ENCODE data around the gene APOA5.

Gene APOA5

GRCh38 chr11:116831790-116832349 lies 40.2 kb upstream of the APOA5 start:
- no peak for DNase-seq (ENCODE audit: low read depth)
- TF ChIP-seq CTCF (IDR thresholded peaks at IDR 0.05; ENCODE audit: insufficient read depth, low read depth, low read length, missing control alignments) = no peak
- no peak overlapping the region for H3K4me3 ChIP-seq (ENCODE audit: low read depth, low read length)

- DNase-seq (ENCODE audit: low read depth) = no peak
- no peak for TF ChIP-seq CTCF (IDR thresholded peaks at IDR 0.05; ENCODE audit: insufficient read depth, low read depth, low read length, missing control alignments)
- no peak overlapping the region for H3K4me3 ChIP-seq (ENCODE audit: low read depth, low read length)
These were observed 38.7 kb upstream of the APOA5 start for GRCh38 chr11:116830184-116830912.

GRCh38 chr11:116829525-116830183 lies 38.0 kb upstream of the APOA5 start, which contains the start of gene APOC3:
TSS of gene APOC3 (plus strand) at chr11:116829907. CDS start at chr11:116830583, 676 bp downstream.
- H3K4me3 ChIP-seq (ENCODE audit: low read depth, low read length) = no peak within 1 kb of the TSS
- DNase-seq (ENCODE audit: low read depth) = no peak
- TF ChIP-seq CTCF (IDR thresholded peaks at IDR 0.05; ENCODE audit: insufficient read depth, low read depth, low read length, missing control alignments) = no peak

DNA sequence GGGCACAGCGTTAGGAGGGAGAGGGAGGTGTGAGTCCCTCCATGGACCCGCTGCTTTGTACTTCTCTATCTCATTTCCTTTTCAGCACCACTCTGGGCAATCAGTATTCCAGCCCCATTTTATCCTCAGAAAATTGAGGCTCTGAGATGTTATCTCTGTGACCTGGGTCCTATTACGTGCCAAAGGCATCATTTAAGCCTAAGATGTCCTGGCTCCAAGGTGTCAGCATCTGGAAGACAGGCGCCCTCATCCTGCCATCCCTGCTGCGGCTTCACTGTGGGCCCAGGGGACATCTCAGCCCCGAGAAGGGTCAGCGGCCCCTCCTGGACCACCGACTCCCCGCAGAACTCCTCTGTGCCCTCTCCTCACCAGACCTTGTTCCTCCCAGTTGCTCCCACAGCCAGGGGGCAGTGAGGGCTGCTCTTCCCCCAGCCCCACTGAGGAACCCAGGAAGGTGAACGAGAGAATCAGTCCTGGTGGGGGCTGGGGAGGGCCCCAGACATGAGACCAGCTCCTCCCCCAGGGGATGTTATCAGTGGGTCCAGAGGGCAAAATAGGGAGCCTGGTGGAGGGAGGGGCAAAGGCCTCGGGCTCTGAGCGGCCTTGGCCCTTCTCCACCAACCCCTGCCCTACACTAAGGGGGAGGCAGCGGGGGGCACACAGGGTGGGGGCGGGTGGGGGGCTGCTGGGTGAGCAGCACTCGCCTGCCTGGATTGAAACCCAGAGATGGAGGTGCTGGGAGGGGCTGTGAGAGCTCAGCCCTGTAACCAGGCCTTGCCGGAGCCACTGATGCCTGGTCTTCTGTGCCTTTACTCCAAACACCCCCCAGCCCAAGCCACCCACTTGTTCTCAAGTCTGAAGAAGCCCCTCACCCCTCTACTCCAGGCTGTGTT lies 37.2 kb upstream of the APOA5 start:
- no peak for DNase-seq (ENCODE audit: low read depth)
- H3K4me3 ChIP-seq (ENCODE audit: low read depth, low read length) = no peak overlapping the region
- TF ChIP-seq CTCF (IDR thresholded peaks at IDR 0.05; ENCODE audit: insufficient read depth, low read depth, low read length, missing control alignments) = no peak

- H3K4me3 ChIP-seq (ENCODE audit: low read depth, low read length) = no peak overlapping the region
These were observed 35.8 kb upstream of the APOA5 start for GRCh38 chr11:116827461-116827860.

More at GRCh38 chr11:116827461-116827860, 35.8 kb upstream of the APOA5 start:
- DNase-seq (ENCODE audit: low read depth) = no peak
- no peak for TF ChIP-seq CTCF (IDR thresholded peaks at IDR 0.05; ENCODE audit: insufficient read depth, low read depth, low read length, missing control alignments)

Data from GM12865 (cell line).